Esophagus muscularis mucosa (tissue), 4 donors: Measurements from ENCODE around the gene DEAF1. TPM values are rescaled to one million over a fixed set of nuclear protein-coding genes. Genes with fewer than 3 reads are reported as not detected.

Source experiments
- DNase-seq: peaks from one replicate; pipeline ENCODE4 v3.0.0-alpha.2; 2017; ENCODE audit errors: extremely low spot score
- H3K27ac ChIP-seq, 4 donors: fragments of 200-600 bp; sonication (generic); replicated peaks in 1 of 4; 1 replicate in 3 of 4; 2 replicates in 1 of 4; pipeline ENCODE4 v1.5.1; 2016 to 2019; ENCODE audit warnings: mild to moderate bottlenecking in 1 of 4
- H3K27me3 ChIP-seq, 4 donors: fragments of 200-600 bp; sonication (generic); one replicate each; pipeline versions ENCODE4 v1.5.1 to v1.6.0; 2016 to 2019
- H3K36me3 ChIP-seq, 4 donors: fragments of 200-600 bp; sonication (generic); one replicate each; pipeline ENCODE4 v1.5.1; 2016 to 2019
- H3K4me1 ChIP-seq, 4 donors: fragments of 200-600 bp; sonication (generic); one replicate each; pipeline ENCODE4 v1.5.1; 2016 to 2019
- H3K4me3 ChIP-seq, 4 donors: fragments of 200-600 bp; sonication (generic); 1 replicate in 2 of 4; 2 replicates in 2 of 4; pipeline ENCODE4 v1.5.1; 2016 to 2019; ENCODE audit warnings: mild to moderate bottlenecking in 4 of 4, moderate library complexity in 1 of 4
- H3K9me3 ChIP-seq, 4 donors: fragments of 200-600 bp; sonication (generic); 1 replicate in 3 of 4; 2 replicates in 1 of 4; pipeline ENCODE4 v1.5.1; 2016 to 2019
- EP300 ChIP-seq: sonication (generic); formaldehyde crosslinking; IDR thresholded peaks from one replicate; pipeline ENCODE4 v1.6.1; 2017; ENCODE audit warnings: antibody characterized with exemption
- POLR2A ChIP-seq: fragments of 450-650 bp; IDR thresholded peaks from one replicate; pipeline ENCODE4 v1.6.1; 2017; ENCODE audit warnings: antibody characterized with exemption, moderate library complexity, mild to moderate bottlenecking, low read depth
- POLR2AphosphoS5 ChIP-seq, 2 donors: sonication (generic); formaldehyde crosslinking; IDR thresholded peaks; one replicate each; pipeline ENCODE4 v1.6.1; 2017; ENCODE audit warnings: antibody characterized with exemption in 2 of 2
- WGBS: methylation state at CpG from one replicate; pipeline ENCODE4 v1.1.5; 2018; 5-methylcytosine and 5-hydroxymethylcytosine counted together
- intact Hi-C: fragments of 100-400 bp; cut with DNase I; formaldehyde crosslinking; loops from one replicate; pipeline ENCODE4 v1.15.1; 2023
- total RNA-seq, 4 donors: library from RNA; depleted of rRNA; stranded (reverse); fragments of >200 nt; gene quantifications; one replicate each; pipeline versions ENCODE4 v1.1.0 to v1.2.1, GENCODE V29; 2016
- TF ChIP-seq, protein P1 (sequence below), 3 experiments: fragments of 200-600 bp in 2 of 3; fragments of 450-650 bp in 1 of 3; sonication (generic) in 2 of 3; IDR thresholded peaks; one replicate each; pipeline ENCODE4 v1.5.1; 2017 to 2019; ENCODE audit warnings: antibody characterized with exemption in 3 of 3, mild to moderate bottlenecking in 2 of 3, moderate library complexity in 1 of 3

Gene DEAF1
- total RNA-seq, 4 donors from 2014 or later = 24.9 to 57.1 (median 39.4) TPM

GRCh38 chr11:615504-616319 lies 79.3 kb downstream of the DEAF1 start, which contains the start of gene IRF7:
TSS of gene IRF7 (minus strand) at chr11:615950. CDS start at chr11:615364, 586 bp downstream.
- intact Hi-C loops = no loop called here
- Histone ChIP-seq H3K9me3 (no peaks in the 10 kb centered on the region), H3K36me3 (peaks cover 25 to 62% (median 49%) of the 10 kb centered on the region in 4 donors)

GRCh38 chr11:614623-615503 lies 80.2 kb downstream of the DEAF1 start:
- H3K27ac ChIP-seq = peak overlapping the region; percentile 87 to 96 (median 90)
- H3K9me3 ChIP-seq = no peaks in the 10 kb centered on the region
- no peaks in the 10 kb centered on the region for H3K27me3 ChIP-seq
- intact Hi-C loops = no loop called here
- peak overlapping the region; percentile 69 to 77 (median 70) for H3K4me3 ChIP-seq
- 44% methylated on average over 12 of the region's 68 CpGs for WGBS
- TF ChIP-seq EP300 (no peak), POLR2A (no peak), POLR2AphosphoS5 (IDR thresholded peaks at IDR 0.05) (no peak)
- TF ChIP-seq, protein P1, sequence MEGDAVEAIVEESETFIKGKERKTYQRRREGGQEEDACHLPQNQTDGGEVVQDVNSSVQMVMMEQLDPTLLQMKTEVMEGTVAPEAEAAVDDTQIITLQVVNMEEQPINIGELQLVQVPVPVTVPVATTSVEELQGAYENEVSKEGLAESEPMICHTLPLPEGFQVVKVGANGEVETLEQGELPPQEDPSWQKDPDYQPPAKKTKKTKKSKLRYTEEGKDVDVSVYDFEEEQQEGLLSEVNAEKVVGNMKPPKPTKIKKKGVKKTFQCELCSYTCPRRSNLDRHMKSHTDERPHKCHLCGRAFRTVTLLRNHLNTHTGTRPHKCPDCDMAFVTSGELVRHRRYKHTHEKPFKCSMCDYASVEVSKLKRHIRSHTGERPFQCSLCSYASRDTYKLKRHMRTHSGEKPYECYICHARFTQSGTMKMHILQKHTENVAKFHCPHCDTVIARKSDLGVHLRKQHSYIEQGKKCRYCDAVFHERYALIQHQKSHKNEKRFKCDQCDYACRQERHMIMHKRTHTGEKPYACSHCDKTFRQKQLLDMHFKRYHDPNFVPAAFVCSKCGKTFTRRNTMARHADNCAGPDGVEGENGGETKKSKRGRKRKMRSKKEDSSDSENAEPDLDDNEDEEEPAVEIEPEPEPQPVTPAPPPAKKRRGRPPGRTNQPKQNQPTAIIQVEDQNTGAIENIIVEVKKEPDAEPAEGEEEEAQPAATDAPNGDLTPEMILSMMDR (IDR thresholded peaks at IDR 0.05) = no peak
- H3K36me3 ChIP-seq = peaks cover 32 to 70% (median 57%) of the 10 kb centered on the region in 4 donors
- no peak for DNase-seq
- peaks cover 23 to 47% (median 39%) of the 10 kb centered on the region in 4 donors for H3K4me1 ChIP-seq

More at GRCh38 chr11:615504-616319, 79.3 kb downstream of the DEAF1 start, which contains the start of gene IRF7:
- Histone ChIP-seq H3K4me3 (peak within 1 kb of the TSS; percentile 69 to 77 (median 70)), H3K27ac (peak within 1 kb of the TSS; percentile 87 to 96 (median 90)), H3K27me3 (no peaks in the 10 kb centered on the region), H3K4me1 (peaks cover 23 to 52% (median 41%) of the 10 kb centered on the region in 4 donors)
- peak; percentile 99 for DNase-seq
- WGBS = 9% methylated on average over 32 of the region's 66 CpGs
- TF ChIP-seq POLR2A (peak; percentile 53), POLR2AphosphoS5 (IDR thresholded peaks at IDR 0.05) (peak; percentile 77 to 87), EP300 (peak; percentile 54)
- TF ChIP-seq, protein P1 (IDR thresholded peaks at IDR 0.05) = no peak

GRCh38 chr11:614021-614622 lies 80.9 kb downstream of the DEAF1 start:
- 71% methylated on average over 7 of the region's 14 CpGs for whole genome bisulfite sequencing

DNA sequence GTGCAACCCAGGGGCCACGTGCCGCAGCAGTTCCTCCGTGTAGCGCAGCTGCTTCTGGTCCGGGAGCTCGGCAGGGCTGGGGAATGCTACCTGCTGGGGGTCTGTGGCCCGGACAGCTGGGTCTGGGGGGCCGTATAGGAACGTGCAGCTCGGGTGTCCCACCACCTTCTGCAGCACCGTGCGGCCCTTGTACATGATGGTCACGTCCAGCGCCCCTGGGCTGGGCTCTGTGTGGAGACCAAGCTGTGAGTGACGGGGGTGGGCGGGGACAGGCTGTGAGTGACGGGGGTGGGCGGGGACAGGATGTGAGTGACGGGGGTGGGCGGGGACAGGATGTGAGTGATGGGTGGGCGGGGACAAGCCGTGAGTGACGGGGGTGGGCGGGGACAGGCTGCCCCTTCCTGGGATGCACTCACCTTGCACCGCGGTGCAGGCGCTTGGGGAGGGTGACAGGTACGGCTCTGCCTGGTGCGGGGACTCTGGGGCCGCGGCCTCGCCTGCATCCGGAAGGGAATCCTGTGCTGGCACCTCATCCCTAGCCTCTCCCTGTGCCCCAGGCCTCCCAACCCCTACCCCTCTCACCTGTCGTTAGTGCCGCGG lies 81.6 kb downstream of the DEAF1 start:
- Histone ChIP-seq H3K9me3 (no peaks in the 10 kb centered on the region), H3K27me3 (no peaks in the 10 kb centered on the region), H3K4me3 (peak overlapping the region in 1 of 4 donors; percentile 69), H3K27ac (peak overlapping the region; percentile 87 to 96 (median 90)), H3K36me3 (peaks cover 46 to 74% (median 66%) of the 10 kb centered on the region in 4 donors), H3K4me1 (peaks cover 23 to 47% (median 40%) of the 10 kb centered on the region in 4 donors)
- intact Hi-C loops = no loop called here
- 64% methylated on average over 22 of the region's 36 CpGs for WGBS
- no peak for DNase-seq
- no peak for TF ChIP-seq POLR2AphosphoS5 (IDR thresholded peaks at IDR 0.05)
- TF ChIP-seq POLR2A = no peak
- TF ChIP-seq EP300 = no peak
- TF ChIP-seq, protein P1 (IDR thresholded peaks at IDR 0.05) = no peak

More at GRCh38 chr11:614021-614622, 80.9 kb downstream of the DEAF1 start:
- no peak for TF ChIP-seq POLR2A
- no peak for TF ChIP-seq POLR2AphosphoS5 (IDR thresholded peaks at IDR 0.05)
- intact Hi-C loops = no loop called here
- Histone ChIP-seq H3K36me3 (peaks cover 40 to 72% (median 61%) of the 10 kb centered on the region in 4 donors), H3K9me3 (no peaks in the 10 kb centered on the region), H3K4me3 (peak overlapping the region in 3 of 4 donors; percentile 69 to 77 (median 71)), H3K4me1 (peaks cover 23 to 47% (median 39%) of the 10 kb centered on the region in 4 donors), H3K27me3 (no peaks in the 10 kb centered on the region), H3K27ac (peak overlapping the region; percentile 87 to 96 (median 90))
- no peak for DNase-seq
